Keratinocyte (primary cell): ENCODE results near the gene CCDC66. TPM values are rescaled to one million over a fixed set of nuclear protein-coding genes. Genes with fewer than 3 reads are reported as not detected.

Experiments
- DNase-seq: peaks from one replicate; pipeline ENCODE4 v3.0.0-alpha.2; 2011; ENCODE audit warnings: low read depth, missing footprints, low spot score
- FAIRE-seq: peaks from 2 replicates; lab custom pipeline; 2011; peaks lifted over from hg19 to GRCh38; lab: Jason Lieb, UNC
- H2AFZ ChIP-seq: 2 replicates; pipeline ENCODE4 v1.6.0; 2012; ENCODE audit warnings: low read length, control low read depth, inconsistent platforms; ENCODE audit not compliant: control insufficient read depth
- H3K27ac ChIP-seq: 2 replicates; pipeline ENCODE4 v1.5.1; 2011; ENCODE audit warnings: low read length; ENCODE audit not compliant: control insufficient read depth, insufficient read depth
- H3K27me3 ChIP-seq: 3 replicates; pipeline ENCODE4 v1.6.0; 2011; ENCODE audit warnings: low read length; ENCODE audit not compliant: control insufficient read depth, insufficient read depth; ENCODE audit errors: extremely low read depth
- H3K36me3 ChIP-seq, 2 experiments: 2 replicates in 1 of 2; 3 replicates in 1 of 2; pipeline ENCODE4 v1.5.1; 2011; ENCODE audit warnings: low read length in 2 of 2, mild to moderate bottlenecking in 1 of 2; ENCODE audit not compliant: control insufficient read depth in 2 of 2, insufficient read depth in 2 of 2; ENCODE audit errors: extremely low read depth in 1 of 2
- H3K4me1 ChIP-seq: 3 replicates; pipeline ENCODE4 v1.5.1; 2011; ENCODE audit warnings: low read length; ENCODE audit not compliant: control insufficient read depth, insufficient read depth; ENCODE audit errors: extremely low read depth
- H3K4me2 ChIP-seq: 3 replicates; pipeline ENCODE4 v1.6.0; 2011; ENCODE audit warnings: low read depth, low read length; ENCODE audit not compliant: control insufficient read depth, insufficient read depth; ENCODE audit errors: extremely low read depth
- H3K4me3 ChIP-seq, 3 experiments: fragments of 200-600 bp in 1 of 3; sonication (generic) in 1 of 3; 2 replicates in 2 of 3; 3 replicates in 1 of 3; pipeline ENCODE4 v1.5.1; 2011 to 2016; ENCODE audit warnings: low read length in 3 of 3, mild to moderate bottlenecking in 3 of 3, control low read depth in 2 of 3, inconsistent platforms in 1 of 3, low read depth in 1 of 3, mixed read lengths in 1 of 3, mixed run types in 1 of 3, moderate library complexity in 1 of 3; ENCODE audit not compliant: control insufficient read depth in 2 of 3, insufficient read depth in 2 of 3; ENCODE audit errors: extremely low read depth in 1 of 3
- H3K79me2 ChIP-seq: 2 replicates; pipeline ENCODE4 v1.6.0; 2012; ENCODE audit warnings: low read length; ENCODE audit not compliant: control insufficient read depth, insufficient read depth
- H3K9ac ChIP-seq: 3 replicates; pipeline ENCODE4 v1.6.0; 2011; ENCODE audit warnings: low read length; ENCODE audit not compliant: control insufficient read depth, insufficient read depth; ENCODE audit errors: extremely low read depth
- H3K9me1 ChIP-seq: 3 replicates; pipeline ENCODE4 v1.6.0; 2011; ENCODE audit warnings: low read length; ENCODE audit not compliant: control insufficient read depth, insufficient read depth; ENCODE audit errors: extremely low read depth
- H3K9me3 ChIP-seq: 2 replicates; pipeline ENCODE4 v1.5.1; 2012; ENCODE audit warnings: low read depth, low read length; ENCODE audit not compliant: control insufficient read depth
- H4K20me1 ChIP-seq: 3 replicates; pipeline ENCODE4 v1.6.0; 2011; ENCODE audit warnings: low read length; ENCODE audit not compliant: control insufficient read depth, insufficient read depth; ENCODE audit errors: extremely low read depth
- CTCF ChIP-seq, 3 experiments: IDR thresholded peaks in 1 of 3; conservative IDR thresholded peaks in 1 of 3; optimal IDR thresholded peaks in 1 of 3; 2 replicates in 2 of 3; 3 replicates in 1 of 3; pipeline versions ENCODE3 to v1.5.1; 2011; ENCODE audit warnings: low read length in 3 of 3, mild to moderate bottlenecking in 3 of 3, moderate library complexity in 2 of 3, control low read depth in 1 of 3, inconsistent platforms in 1 of 3; ENCODE audit not compliant: insufficient read depth in 2 of 3; ENCODE audit errors: extremely low read depth in 1 of 3
- EZH2 ChIP-seq: IDR thresholded peaks from one replicate; pipeline ENCODE4 v1.6.1; 2012; ENCODE audit warnings: inconsistent platforms, mild to moderate bottlenecking, low read length, moderate library complexity
- dilution Hi-C: fragments of 300-500 bp; cut with MboI; formaldehyde crosslinking; loops from one replicate; pipeline ENCODE4 v1.7.0; 2020; ENCODE audit warnings: low sequenced_read_pairs; ENCODE audit not compliant: extremely low pct_ligation_motif_present
- polyA plus RNA-seq, 5 experiments: library from polyadenylated mRNA; depleted of rRNA in 3 of 5; stranded (reverse) in 3 of 5; stranded (forward) in 1 of 5; unstranded in 1 of 5; fragments of >200 nt; gene quantifications; 1 replicate in 1 of 5; 2 replicates in 3 of 5; 3 replicates in 1 of 5; pipeline versions ENCODE4 v1.2.1 to v1.2.3, GENCODE V29; 2011 to 2012; ENCODE audit warnings: missing spikeins in 2 of 5, low read depth in 1 of 5, low replicate concordance in 1 of 5

The CCDC66 gene
- polyA plus RNA-seq, 1 donor (not counting 4 experiments of a cell fraction or from before 2014, with no cell fraction given) = 11.3 TPM

DNA sequence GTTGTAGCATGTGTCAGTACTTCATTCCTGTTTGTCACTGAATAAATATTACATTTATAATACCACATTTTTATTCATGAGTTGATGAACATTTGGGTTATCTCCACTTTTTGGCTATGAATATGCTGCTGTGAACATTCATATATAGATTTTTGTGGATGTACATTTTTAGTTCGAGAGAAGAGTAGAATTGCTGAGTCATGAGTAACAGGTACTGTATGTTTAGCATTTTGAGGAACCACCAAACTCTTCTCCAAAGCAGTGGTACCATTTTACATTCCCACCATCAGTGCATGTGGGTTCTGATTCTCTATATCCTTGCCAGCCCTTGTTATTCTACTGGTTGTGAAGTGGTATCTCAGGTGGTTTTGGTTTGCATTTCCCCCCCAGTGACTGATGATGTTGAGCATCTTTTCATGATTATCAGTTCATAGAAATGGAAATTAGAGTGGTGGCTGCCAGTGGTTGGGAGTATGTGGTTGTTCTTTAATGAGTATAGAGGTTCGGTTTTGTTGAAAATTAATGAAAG, 59.6 kb downstream of the CCDC66 start:
- Histone ChIP-seq H2AFZ (no peak overlapping the region), H4K20me1 (no peaks in the 10 kb centered on the region), H3K9me1 (no peaks in the 10 kb centered on the region), H3K9me3 (no peaks in the 10 kb centered on the region), H3K4me1 (no peaks in the 10 kb centered on the region), H3K27ac (no peak overlapping the region), H3K27me3 (no peaks in the 10 kb centered on the region), H3K36me3 (peaks cover 9 to 23% of the 10 kb centered on the region in 2 experiments), H3K4me3 (no peak overlapping the region), H3K9ac (no peak overlapping the region), H3K79me2 (peaks cover 3% of the 10 kb centered on the region), H3K4me2 (no peak overlapping the region)
- TF ChIP-seq CTCF (optimal IDR thresholded peaks at IDR 0.05 in 1 of 3, IDR thresholded peaks at IDR 0.05 in 1 of 3, conservative IDR thresholded peaks at IDR 0.05 in 1 of 3; ENCODE audit: extremely low read depth in 1 of 3, insufficient read depth in 2 of 3, low read length in 3 of 3) (no peak), EZH2 (no peak)
- DNase-seq (no peak), FAIRE-seq (no peak)
- dilution Hi-C loops = no loop called here

- no peaks in the 10 kb centered on the region for H3K9me1 ChIP-seq
- FAIRE-seq = no peak
- H3K27ac ChIP-seq = no peak overlapping the region
- H3K4me1 ChIP-seq = peaks cover 5% of the 10 kb centered on the region
- no peak overlapping the region for H2AFZ ChIP-seq
- no peak overlapping the region for H3K4me3 ChIP-seq
- no peaks in the 10 kb centered on the region for H3K79me2 ChIP-seq
- no peak for DNase-seq
- dilution Hi-C loops = no loop called here
- H4K20me1 ChIP-seq = no peaks in the 10 kb centered on the region
- H3K4me2 ChIP-seq = no peak overlapping the region
- no peak for TF ChIP-seq EZH2
- TF ChIP-seq CTCF (optimal IDR thresholded peaks at IDR 0.05 in 1 of 3, IDR thresholded peaks at IDR 0.05 in 1 of 3, conservative IDR thresholded peaks at IDR 0.05 in 1 of 3; ENCODE audit: extremely low read depth in 1 of 3, insufficient read depth in 2 of 3, low read length in 3 of 3) = no peak
- H3K36me3 ChIP-seq = peaks cover 9 to 16% of the 10 kb centered on the region in 2 experiments
- no peak overlapping the region for H3K9ac ChIP-seq
- H3K27me3 ChIP-seq = no peaks in the 10 kb centered on the region
- H3K9me3 ChIP-seq = no peaks in the 10 kb centered on the region
These were observed 63.4 kb downstream of the CCDC66 start for GRCh38 chr3:56620371-56620770.
